ENCODE measurements around the gene PPL. TPM values are rescaled to one million over a fixed set of nuclear protein-coding genes. Genes with fewer than 3 reads are reported as not detected.
A peak's percentile ranks its signal among the peaks of the same experiment; 100 is the strongest.

The PPL gene
- total and polyA plus RNA-seq, 2 of the 8 experiments (the other 6 are each of a cell fraction or from before 2014, with no cell fraction given), result 11.3 to 29.5 TPM

- Histone ChIP-seq H3K27me3 (replicated peaks in 1 of 4; ENCODE audit: control insufficient read depth in 3 of 4, extremely low read depth in 1 of 4, insufficient read depth in 3 of 4, low read length in 3 of 4) (no peaks in the 10 kb centered on the region), H3K9ac (replicated peaks in 1 of 4; ENCODE audit: extremely low read depth in 1 of 4, low read depth in 3 of 4, low read length in 3 of 4) (no peak overlapping the region), H3K56ac (replicated peaks; ENCODE audit: insufficient read length, low read depth, low read length) (no peak overlapping the region), H3K4me2 (ENCODE audit: insufficient read depth in 1 of 2, low read depth in 2 of 2, low read length in 2 of 2) (no peak overlapping the region), H4K91ac (replicated peaks; ENCODE audit: insufficient read length, low read length) (no peak overlapping the region), H3K18ac (ENCODE audit: extremely low read depth, low read length) (no peak overlapping the region; the same call in 1 of the 2 replicates), H2BK120ac (replicated peaks; ENCODE audit: low read depth, low read length) (no peak overlapping the region), H2BK15ac (ENCODE audit: low read length) (no peak overlapping the region), H2BK5ac (ENCODE audit: low read depth, low read length) (no peak overlapping the region), H2BK12ac (ENCODE audit: low read depth, low read length) (0 out of 2 replicates have a peak overlapping the region, but pooled peaks have one; percentile 50), H3K4ac (replicated peaks; ENCODE audit: insufficient read length, low read depth, low read length) (no peak overlapping the region), H3K4me3 (ENCODE audit: extremely low read depth in 1 of 4, insufficient read depth in 2 of 4, low read depth in 3 of 4, low read length in 4 of 4) (no peak overlapping the region), H3K27ac (ENCODE audit: low read depth, low read length) (no peak overlapping the region), H2AFZ (ENCODE audit: low read length) (no peak overlapping the region), H3K4me1 (replicated peaks in 1 of 4; ENCODE audit: control insufficient read depth in 3 of 4, insufficient read depth in 4 of 4, low read length in 3 of 4) (peaks cover 12 to 23% (median 18%) of the 10 kb centered on the region in 4 experiments), H3K9me3 (ENCODE audit: insufficient read depth in 2 of 2, low read depth in 1 of 2, low read length in 1 of 2) (no peaks in the 10 kb centered on the region), H2AK5ac (ENCODE audit: low read depth, low read length) (no peak overlapping the region), H4K8ac (ENCODE audit: extremely low read depth, insufficient read depth, low read length) (no peak overlapping the region; the same call in 1 of the 2 replicates), H3K79me2 (ENCODE audit: control insufficient read depth in 1 of 2, insufficient read depth in 2 of 2, low read length in 2 of 2) (no peaks in the 10 kb centered on the region), H3K23me2 (ENCODE audit: low read depth, low read length) (no peaks in the 10 kb centered on the region; the same call in 1 of the 2 replicates), H3K36me3 (ENCODE audit: control insufficient read depth in 2 of 4, insufficient read depth in 4 of 4, low read length in 3 of 4) (no peaks in the 10 kb centered on the region), H3K23ac (ENCODE audit: insufficient read length) (no peak overlapping the region), H4K20me1 (replicated peaks in 1 of 2; ENCODE audit: control insufficient read depth in 1 of 2, insufficient read depth in 2 of 2, low read length in 2 of 2) (no peaks in the 10 kb centered on the region), H4K5ac (ENCODE audit: insufficient read length, low read depth, low read length) (no peak overlapping the region), H3K79me1 (ENCODE audit: low read depth, low read length) (no peaks in the 10 kb centered on the region), H3K14ac (ENCODE audit: insufficient read length) (no peak overlapping the region), H2BK20ac (ENCODE audit: low read length) (no peak overlapping the region)
- DNase-seq (ENCODE audit: low read depth in 1 of 2, low spot score in 2 of 2) (no peak), FAIRE-seq (no peak)
- WGBS, 2 experiments (ENCODE audit: extremely low coverage in 1 of 2, insufficient coverage in 1 of 2, insufficient read length in 1 of 2, insufficient replicate concordance in 2 of 2, low coverage in 1 of 2, low lambda C conversion rate in 2 of 2, missing lambda C conversion rate in 1 of 2), result 80% methylated on average over 10 of the region's 10 CpGs; no CpG with 5 or more reads in 1 of the 2 experiments
- TF ChIP-seq SIRT6 (IDR thresholded peaks at IDR 0.05; ENCODE audit: low read length) (no peak), BCL11A (IDR thresholded peaks at IDR 0.05; ENCODE audit: low read depth in 2 of 2, low read length in 2 of 2) (no peak), E2F6 (IDR thresholded peaks at IDR 0.05) (no peak), SAP30 (IDR thresholded peaks at IDR 0.05; ENCODE audit: insufficient read depth, insufficient replicate concordance, low read length) (no peak), SIX5 (IDR thresholded peaks at IDR 0.05; ENCODE audit: low read depth, low read length) (no peak), SP4 (IDR thresholded peaks at IDR 0.05; ENCODE audit: low read length) (no peak), PHF8 (conservative IDR thresholded peaks at IDR 0.05; ENCODE audit: low read depth, low read length) (no peak), YY1 (IDR thresholded peaks at IDR 0.05; ENCODE audit: low read depth, low read length) (no peak), CTBP2 (IDR thresholded peaks at IDR 0.05; ENCODE audit: borderline replicate concordance, insufficient read depth, insufficient read length, low read length) (no peak)
- ChIA-PET CTCF (ENCODE audit: partially characterized antibody) (no interaction called here), POLR2A (ENCODE audit: partially characterized antibody) (no interaction called here)
These were observed 29.9 kb upstream of the PPL start for GRCh38 chr16:4966736-4967453.

All from H1 (cell line).